SW 1271 (cell line): Measurements from ENCODE around the gene AKAP1.

Experiments
- DNase-seq, 2 experiments: peaks; one replicate each; lab custom pipeline; 2025; lab: John Stamatoyannopoulos, UW

AKAP1 gene

GRCh38 chr17:57106836-57107497, 21.9 kb downstream of the AKAP1 start:
- DNase-seq = no peak

- DNase-seq = no peak
Observed at GRCh38 chr17:57107498-57108101, 22.6 kb downstream of the AKAP1 start.

- DNase-seq = no peak
Observed at GRCh38 chr17:57108671-57109392, 23.8 kb downstream of the AKAP1 start.

GRCh38 chr17:57109393-57110151, 24.5 kb downstream of the AKAP1 start:
- no peak for DNase-seq

- DNase-seq = no peak
Observed at GRCh38 chr17:57110152-57110542, 25.1 kb downstream of the AKAP1 start.

GRCh38 chr17:57110579-57111325, 25.7 kb downstream of the AKAP1 start:
- DNase-seq = no peak

- DNase-seq = no peak
Observed at GRCh38 chr17:57111386-57111785, 26.3 kb downstream of the AKAP1 start.

GRCh38 chr17:57113011-57113410, 28.0 kb downstream of the AKAP1 start:
- no peak for DNase-seq

GRCh38 chr17:57113656-57114055, 28.6 kb downstream of the AKAP1 start:
- no peak for DNase-seq

- peak in 1 of 2 experiments; percentile 12 for DNase-seq
Observed at GRCh38 chr17:57114085-57114673, 29.1 kb downstream of the AKAP1 start.

- DNase-seq = no peak
Observed at GRCh38 chr17:57115377-57115776, 30.3 kb downstream of the AKAP1 start.

GRCh38 chr17:57115916-57116315, 30.9 kb downstream of the AKAP1 start:
- DNase-seq = no peak

- no peak for DNase-seq
Observed at GRCh38 chr17:57117798-57118197, 32.8 kb downstream of the AKAP1 start.

- DNase-seq = no peak
Observed at GRCh38 chr17:57120814-57121213, 35.8 kb downstream of the AKAP1 start.

GRCh38 chr17:57121308-57122042, 36.4 kb downstream of the AKAP1 start:
- DNase-seq = peak in 1 of 2 experiments; percentile 13

GRCh38 chr17:57124053-57124452, 39.0 kb downstream of the AKAP1 start:
- no peak for DNase-seq

GRCh38 chr17:57125406-57125805, 40.4 kb downstream of the AKAP1 start:
- DNase-seq = no peak

GRCh38 chr17:57125866-57126265, 40.8 kb downstream of the AKAP1 start:
- no peak for DNase-seq

- DNase-seq = peak; percentile 24 to 50
Observed at GRCh38 chr17:57130708-57131461, 45.8 kb downstream of the AKAP1 start.

- no peak for DNase-seq
Observed at GRCh38 chr17:57132663-57133062, 47.6 kb downstream of the AKAP1 start.
